Measurements from ENCODE around the gene RNF222. TPM values are rescaled to one million over a fixed set of nuclear protein-coding genes. Genes with fewer than 3 reads are reported as not detected.

Gene RNF222
- total RNA-seq, 1 experiment from 2014 or later = 0.09 TPM

GRCh38 chr17:8444494-8444893 is 46.9 kb upstream of the RNF222 start:
- Histone ChIP-seq H4K8ac (replicated peaks; ENCODE audit: insufficient read length, low read depth, low read length) (no peak overlapping the region), H3K4me2 (ENCODE audit: insufficient read depth, insufficient read length, low read length) (no peak overlapping the region), H3K4ac (ENCODE audit: low read depth, low read length) (no peak overlapping the region), H3K56ac (ENCODE audit: insufficient read length, low read depth, low read length) (no peak overlapping the region), H2BK5ac (ENCODE audit: insufficient read length, low read length) (no peak overlapping the region), H4K5ac (ENCODE audit: insufficient read length, low read depth, low read length) (no peak overlapping the region), H4K91ac (ENCODE audit: insufficient read length, low read depth, low read length) (no peak overlapping the region), H2AFZ (ENCODE audit: low read length) (no peak overlapping the region), H3K23ac (ENCODE audit: insufficient read length, low read depth, low read length) (no peak overlapping the region), H2BK20ac (ENCODE audit: low read depth, low read length, poor library complexity, severe bottlenecking) (no peak overlapping the region), H3K14ac (ENCODE audit: insufficient read depth, low read length) (no peak overlapping the region), H3K79me2 (ENCODE audit: insufficient read depth, low read length) (peaks cover 11% of the 10 kb centered on the region; the same call in 1 of the 2 replicates), H2BK120ac (ENCODE audit: low read depth, low read length, poor library complexity, severe bottlenecking) (no peak overlapping the region), H3K23me2 (ENCODE audit: insufficient read length, low read depth, low read length, poor library complexity, severe bottlenecking) (no peaks in the 10 kb centered on the region), H4K20me1 (ENCODE audit: control insufficient read depth, insufficient read depth, insufficient read length) (no peaks in the 10 kb centered on the region), H3K18ac (ENCODE audit: insufficient read length, low read depth, low read length) (no peak overlapping the region), H2AK5ac (ENCODE audit: insufficient read length, low read length) (no peak overlapping the region), H3K4me1 (ENCODE audit: insufficient read depth, low read length) (no peaks in the 10 kb centered on the region), H3K9me3 (ENCODE audit: control insufficient read depth, low read depth, low read length) (no peaks in the 10 kb centered on the region), H3K27ac (ENCODE audit: insufficient read length, low read depth, low read length) (no peak overlapping the region), H2BK12ac (ENCODE audit: insufficient read length, low read depth, low read length) (no peak overlapping the region), H3T11ph (ENCODE audit: low read length) (no peak overlapping the region), H3K79me1 (ENCODE audit: insufficient read depth, low read depth, low read length, poor library complexity, severe bottlenecking) (peaks cover 2% of the 10 kb centered on the region), H3K9ac (ENCODE audit: extremely low read depth, insufficient read length, low read length) (no peak overlapping the region), H3K27me3 (ENCODE audit: insufficient read depth, low read length) (no peaks in the 10 kb centered on the region), H2BK15ac (ENCODE audit: low read depth, low read length) (no peak overlapping the region)
- Mint-ChIP-seq H3K4me3 (no peak overlapping the region), H3K27ac (no peak overlapping the region), H3K9me3 (no peaks in the 10 kb centered on the region), H3K4me1 (peaks cover 10 to 15% of the 10 kb centered on the region in 2 experiments; a peak in 3 of 4 replicates), H3K27me3 (ENCODE audit: low read depth) (no peaks in the 10 kb centered on the region), H3K36me3 (ENCODE audit: insufficient read depth in 1 of 3, low read depth in 3 of 3) (peaks cover 13 to 34% (median 27%) of the 10 kb centered on the region in 3 experiments; a peak in 6 of 7 replicates)
- WGBS (ENCODE audit: extremely low coverage, insufficient read length, low lambda C conversion rate) = no CpG with 5 or more reads among the region's 4 CpGs
- no peak for TF ChIP-seq CTCF (conservative IDR thresholded peaks at IDR 0.05)
- no peak for DNase-seq

Measured in H9 (cell line).